ENCODE measurements around the gene MEIOB.

DNA sequence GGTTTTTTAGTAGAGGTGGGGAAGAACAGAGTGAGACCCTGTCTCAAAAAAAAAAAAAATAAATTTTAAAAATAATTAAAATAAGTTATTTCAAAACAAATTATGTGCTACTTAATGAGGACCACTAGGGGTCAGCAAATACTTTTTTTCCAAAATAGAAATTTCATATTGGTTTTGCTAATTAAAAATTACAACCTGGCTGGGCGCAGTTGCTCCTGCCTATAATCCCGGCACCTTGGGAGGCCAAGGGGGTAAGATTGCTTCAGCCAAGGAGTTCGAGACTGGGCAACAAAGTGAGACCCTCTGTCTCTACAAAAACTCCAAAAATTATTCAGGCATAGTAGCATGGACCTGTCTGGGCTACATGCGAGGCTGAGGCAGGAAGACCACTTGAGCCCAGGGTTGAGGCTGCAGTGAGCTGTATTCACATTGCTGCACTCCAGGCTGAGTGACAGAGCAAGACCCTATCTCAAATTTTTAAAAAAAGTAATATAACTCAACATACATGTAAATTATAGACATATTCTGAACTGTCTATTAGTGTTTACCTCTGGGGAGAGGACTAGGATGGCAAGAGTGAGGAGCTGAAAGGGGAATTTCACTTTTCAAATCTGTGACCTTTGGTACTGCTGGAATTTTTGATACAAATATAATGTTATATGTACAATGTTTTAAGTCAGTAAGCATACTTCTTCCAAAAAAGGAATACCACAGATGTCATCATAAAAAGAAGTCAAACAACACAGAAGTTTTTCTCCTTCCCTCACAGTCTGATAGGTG lies 8.1 kb downstream of the MEIOB start:
- no peak for TF ChIP-seq EZH2phosphoT487 (IDR thresholded peaks at IDR 0.05; ENCODE audit: insufficient read depth, low read depth)
- TF ChIP-seq EZH2 (IDR thresholded peaks at IDR 0.05; ENCODE audit: insufficient read depth, poor library complexity, severe bottlenecking): no peak
